SU-DHL-6 (cell line): ENCODE results near the gene SMIM5.

Experiments used
- H2AFZ ChIP-seq: fragments of 200-600 bp; sonication (generic); 2 replicates; pipeline ENCODE4 v1.6.1; 2014; ENCODE audit warnings: low read depth, mild to moderate bottlenecking, moderate library complexity, mixed read lengths, antibody characterized with exemption, low read length; ENCODE audit not compliant: severe bottlenecking
- H3F3A ChIP-seq: fragments of 200-600 bp; shearing (Covaris generic); 2 replicates; pipeline ENCODE4 v1.6.0; 2016; ENCODE audit warnings: antibody characterized with exemption, mild to moderate bottlenecking; ENCODE audit not compliant: insufficient read depth
- H3K27ac ChIP-seq: fragments of 200-600 bp; sonication (generic); 2 replicates; pipeline ENCODE4 v1.5.1; 2016; ENCODE audit warnings: low read depth, mild to moderate bottlenecking, low read length, moderate library complexity, mixed read lengths
- H3K27me3 ChIP-seq: fragments of 200-600 bp; sonication (generic), shearing (Covaris generic); 2 replicates; pipeline ENCODE4 v1.6.0; 2014; ENCODE audit warnings: mild to moderate bottlenecking, low read length
- H3K36me3 ChIP-seq: fragments of 200-600 bp; sonication (generic); 2 replicates; pipeline ENCODE4 v1.6.1; 2014; ENCODE audit warnings: mild to moderate bottlenecking, low read length, mixed read lengths
- H3K4me2 ChIP-seq: fragments of 300-600, 200-600 bp; shearing (Covaris generic), sonication (generic); 2 replicates; pipeline ENCODE4 v1.6.0; 2014; ENCODE audit warnings: low read length, low read depth, mild to moderate bottlenecking; ENCODE audit not compliant: poor library complexity, severe bottlenecking
- H3K4me3 ChIP-seq: fragments of 200-600 bp; sonication (generic); 2 replicates; pipeline ENCODE4 v1.5.1; 2014; ENCODE audit warnings: antibody characterized with exemption, low read length, mild to moderate bottlenecking, mixed read lengths; ENCODE audit not compliant: insufficient read depth, poor library complexity, severe bottlenecking
- H3K79me2 ChIP-seq: fragments of 200-600 bp; sonication (generic); 2 replicates; pipeline ENCODE4 v1.6.1; 2014; ENCODE audit warnings: mild to moderate bottlenecking, low read length, moderate library complexity; ENCODE audit not compliant: insufficient read depth
- H3K9ac ChIP-seq: fragments of 200-600 bp; sonication (generic); 2 replicates; pipeline ENCODE4 v1.7.0; 2014; ENCODE audit warnings: mild to moderate bottlenecking, low read length
- H3K9me2 ChIP-seq: fragments of 200-600 bp; sonication (generic); replicated peaks from 2 replicates; pipeline ENCODE4 v1.6.1; 2014; ENCODE audit warnings: low read length; ENCODE audit not compliant: insufficient read depth
- H3K9me3 ChIP-seq: fragments of 200-600 bp; sonication (generic); 2 replicates; pipeline ENCODE4 v1.6.1; 2014; ENCODE audit warnings: low read length, mixed read lengths; ENCODE audit not compliant: insufficient read depth
- H4K20me1 ChIP-seq: fragments of 200-600 bp; sonication (generic); 2 replicates; pipeline ENCODE4 v1.6.1; 2014; ENCODE audit warnings: low read depth, mild to moderate bottlenecking, antibody characterized with exemption, low read length, moderate library complexity, mixed read lengths
- EZH2phosphoT487 ChIP-seq: fragments of 200-600 bp; sonication (generic), shearing (Covaris generic); conservative IDR thresholded peaks from 2 replicates; pipeline ENCODE4 v1.6.1; 2018; ENCODE audit warnings: mild to moderate bottlenecking, antibody characterized with exemption, low read length, moderate library complexity, mixed read lengths
- TF ChIP-seq, protein P1 (sequence below): fragments of 200-600 bp; sonication (generic); IDR thresholded peaks from one replicate; pipeline ENCODE4 v1.5.1; 2017; ENCODE audit warnings: antibody characterized with exemption, mild to moderate bottlenecking, low read length, moderate library complexity; ENCODE audit not compliant: insufficient read depth, poor library complexity, severe bottlenecking

The SMIM5 gene

GRCh38 chr17:75604034-75604695, 29.1 kb upstream of the SMIM5 start:
- no peaks in the 10 kb centered on the region for H3K79me2 ChIP-seq
- TF ChIP-seq EZH2phosphoT487 = no peak
- TF ChIP-seq, protein P1, sequence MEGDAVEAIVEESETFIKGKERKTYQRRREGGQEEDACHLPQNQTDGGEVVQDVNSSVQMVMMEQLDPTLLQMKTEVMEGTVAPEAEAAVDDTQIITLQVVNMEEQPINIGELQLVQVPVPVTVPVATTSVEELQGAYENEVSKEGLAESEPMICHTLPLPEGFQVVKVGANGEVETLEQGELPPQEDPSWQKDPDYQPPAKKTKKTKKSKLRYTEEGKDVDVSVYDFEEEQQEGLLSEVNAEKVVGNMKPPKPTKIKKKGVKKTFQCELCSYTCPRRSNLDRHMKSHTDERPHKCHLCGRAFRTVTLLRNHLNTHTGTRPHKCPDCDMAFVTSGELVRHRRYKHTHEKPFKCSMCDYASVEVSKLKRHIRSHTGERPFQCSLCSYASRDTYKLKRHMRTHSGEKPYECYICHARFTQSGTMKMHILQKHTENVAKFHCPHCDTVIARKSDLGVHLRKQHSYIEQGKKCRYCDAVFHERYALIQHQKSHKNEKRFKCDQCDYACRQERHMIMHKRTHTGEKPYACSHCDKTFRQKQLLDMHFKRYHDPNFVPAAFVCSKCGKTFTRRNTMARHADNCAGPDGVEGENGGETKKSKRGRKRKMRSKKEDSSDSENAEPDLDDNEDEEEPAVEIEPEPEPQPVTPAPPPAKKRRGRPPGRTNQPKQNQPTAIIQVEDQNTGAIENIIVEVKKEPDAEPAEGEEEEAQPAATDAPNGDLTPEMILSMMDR = no peak

GRCh38 chr17:75605790-75606189, 27.4 kb upstream of the SMIM5 start:
- H3K9ac ChIP-seq = no peak overlapping the region

More at GRCh38 chr17:75604034-75604695, 29.1 kb upstream of the SMIM5 start:
- Histone ChIP-seq H3K27ac (no peak overlapping the region), H3K27me3 (no peaks in the 10 kb centered on the region), H2AFZ (no peak overlapping the region), H3K4me2 (no peak overlapping the region), H3K9ac (no peak overlapping the region), H3F3A (no peaks in the 10 kb centered on the region), H4K20me1 (no peaks in the 10 kb centered on the region), H3K36me3 (no peaks in the 10 kb centered on the region), H3K9me2 (no peaks in the 10 kb centered on the region), H3K9me3 (no peaks in the 10 kb centered on the region), H3K4me3 (no peak overlapping the region)

DNA sequence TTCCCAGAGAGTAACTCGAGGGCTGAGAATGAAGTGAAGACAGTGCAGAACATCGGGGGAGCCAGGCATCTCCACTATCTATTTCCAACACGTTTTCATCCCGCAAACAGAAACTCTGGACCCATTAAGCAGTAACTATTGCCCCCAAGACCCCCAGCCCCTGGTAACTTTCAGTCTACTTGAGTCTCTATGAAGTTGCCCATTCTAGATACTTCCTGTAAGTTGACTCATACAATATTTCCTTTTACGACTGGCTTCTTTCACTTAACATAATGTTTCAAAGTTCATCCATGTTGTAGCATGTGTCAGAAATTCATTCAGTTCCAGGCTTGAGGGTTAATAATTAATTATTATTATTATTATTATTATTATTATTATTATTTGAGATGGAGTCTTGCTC, 26.1 kb upstream of the SMIM5 start:
- TF ChIP-seq, protein P1 = no peak
- TF ChIP-seq EZH2phosphoT487 = no peak
- H3K9me2 ChIP-seq = no peaks in the 10 kb centered on the region
- no peaks in the 10 kb centered on the region for H3K27me3 ChIP-seq
- no peak overlapping the region for H3K4me3 ChIP-seq
- no peak overlapping the region for H3K9ac ChIP-seq
- no peaks in the 10 kb centered on the region for H3F3A ChIP-seq
- no peak overlapping the region for H3K27ac ChIP-seq
- no peak overlapping the region for H3K4me2 ChIP-seq
- H3K79me2 ChIP-seq = no peaks in the 10 kb centered on the region
- no peak overlapping the region for H2AFZ ChIP-seq
- H3K36me3 ChIP-seq = no peaks in the 10 kb centered on the region
- no peaks in the 10 kb centered on the region for H3K9me3 ChIP-seq
- H4K20me1 ChIP-seq = no peaks in the 10 kb centered on the region

More at GRCh38 chr17:75605790-75606189, 27.4 kb upstream of the SMIM5 start:
- TF ChIP-seq, protein P1 = no peak
- TF ChIP-seq EZH2phosphoT487 = no peak
- Histone ChIP-seq H3K4me3 (no peak overlapping the region), H3K4me2 (no peak overlapping the region), H3K79me2 (no peaks in the 10 kb centered on the region), H3K9me2 (no peaks in the 10 kb centered on the region), H2AFZ (no peak overlapping the region), H3K27ac (no peak overlapping the region), H4K20me1 (no peaks in the 10 kb centered on the region), H3F3A (no peaks in the 10 kb centered on the region), H3K9me3 (no peaks in the 10 kb centered on the region), H3K36me3 (no peaks in the 10 kb centered on the region), H3K27me3 (no peaks in the 10 kb centered on the region)
